Measurements from ENCODE around the gene VCL.

DNA sequence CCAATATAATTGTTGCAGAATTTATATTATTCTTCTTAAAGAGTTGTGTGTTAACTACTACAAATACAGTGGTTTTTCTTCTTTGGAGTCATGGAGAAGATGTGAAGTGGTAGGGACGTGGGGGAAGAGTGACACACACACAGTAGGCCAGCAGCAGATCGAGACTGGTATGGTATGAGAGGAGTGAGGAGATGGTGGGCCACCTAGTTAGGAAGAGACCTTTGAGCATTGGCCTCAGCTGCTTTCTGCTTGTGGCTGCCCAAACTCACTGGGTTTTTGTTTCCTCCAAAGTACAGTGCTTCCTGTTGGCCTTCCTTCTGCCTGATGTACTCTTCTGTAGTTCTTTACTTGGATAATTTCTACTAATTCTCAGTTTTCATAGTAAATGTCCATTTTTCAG, 14.6 kb downstream of the VCL start:
- TF ChIP-seq, protein P1, sequence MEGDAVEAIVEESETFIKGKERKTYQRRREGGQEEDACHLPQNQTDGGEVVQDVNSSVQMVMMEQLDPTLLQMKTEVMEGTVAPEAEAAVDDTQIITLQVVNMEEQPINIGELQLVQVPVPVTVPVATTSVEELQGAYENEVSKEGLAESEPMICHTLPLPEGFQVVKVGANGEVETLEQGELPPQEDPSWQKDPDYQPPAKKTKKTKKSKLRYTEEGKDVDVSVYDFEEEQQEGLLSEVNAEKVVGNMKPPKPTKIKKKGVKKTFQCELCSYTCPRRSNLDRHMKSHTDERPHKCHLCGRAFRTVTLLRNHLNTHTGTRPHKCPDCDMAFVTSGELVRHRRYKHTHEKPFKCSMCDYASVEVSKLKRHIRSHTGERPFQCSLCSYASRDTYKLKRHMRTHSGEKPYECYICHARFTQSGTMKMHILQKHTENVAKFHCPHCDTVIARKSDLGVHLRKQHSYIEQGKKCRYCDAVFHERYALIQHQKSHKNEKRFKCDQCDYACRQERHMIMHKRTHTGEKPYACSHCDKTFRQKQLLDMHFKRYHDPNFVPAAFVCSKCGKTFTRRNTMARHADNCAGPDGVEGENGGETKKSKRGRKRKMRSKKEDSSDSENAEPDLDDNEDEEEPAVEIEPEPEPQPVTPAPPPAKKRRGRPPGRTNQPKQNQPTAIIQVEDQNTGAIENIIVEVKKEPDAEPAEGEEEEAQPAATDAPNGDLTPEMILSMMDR (IDR thresholded peaks at IDR 0.05) = no peak
- TF ChIP-seq POLR2A (IDR thresholded peaks at IDR 0.05) = no peak
